ENCODE measurements around the gene CTNNA2.

CTNNA2 gene

DNA sequence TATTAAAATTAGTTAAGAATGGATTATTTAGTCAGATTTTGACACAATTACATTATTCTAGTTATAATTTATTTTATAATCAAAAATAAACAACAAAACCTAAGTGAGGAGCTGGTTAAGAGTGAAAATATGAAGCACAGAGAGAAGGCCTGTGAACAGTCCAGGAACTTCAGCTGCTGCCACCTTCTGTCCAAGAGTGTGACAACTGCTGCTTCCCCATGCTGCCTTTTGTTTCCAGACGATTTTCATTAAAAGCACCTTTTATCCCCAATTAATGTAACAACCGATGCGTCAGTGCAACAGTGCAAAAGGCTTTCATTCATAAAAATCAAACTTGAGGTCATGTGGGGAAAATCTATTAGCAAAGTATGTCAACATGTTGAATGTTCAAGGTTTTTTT is 363.6 kb downstream of the CTNNA2 start:
- no peak overlapping the region for H3K27ac ChIP-seq
- no peak overlapping the region for H2AFZ ChIP-seq
- no peaks in the 10 kb centered on the region for H3K27me3 ChIP-seq (ENCODE audit: control insufficient read depth, insufficient read depth, low read length)
- H3K9me3 ChIP-seq (ENCODE audit: control insufficient read depth, low read length): no peaks in the 10 kb centered on the region
- H3K4me2 ChIP-seq (ENCODE audit: low read length): no peak overlapping the region
- TF ChIP-seq, protein P1, sequence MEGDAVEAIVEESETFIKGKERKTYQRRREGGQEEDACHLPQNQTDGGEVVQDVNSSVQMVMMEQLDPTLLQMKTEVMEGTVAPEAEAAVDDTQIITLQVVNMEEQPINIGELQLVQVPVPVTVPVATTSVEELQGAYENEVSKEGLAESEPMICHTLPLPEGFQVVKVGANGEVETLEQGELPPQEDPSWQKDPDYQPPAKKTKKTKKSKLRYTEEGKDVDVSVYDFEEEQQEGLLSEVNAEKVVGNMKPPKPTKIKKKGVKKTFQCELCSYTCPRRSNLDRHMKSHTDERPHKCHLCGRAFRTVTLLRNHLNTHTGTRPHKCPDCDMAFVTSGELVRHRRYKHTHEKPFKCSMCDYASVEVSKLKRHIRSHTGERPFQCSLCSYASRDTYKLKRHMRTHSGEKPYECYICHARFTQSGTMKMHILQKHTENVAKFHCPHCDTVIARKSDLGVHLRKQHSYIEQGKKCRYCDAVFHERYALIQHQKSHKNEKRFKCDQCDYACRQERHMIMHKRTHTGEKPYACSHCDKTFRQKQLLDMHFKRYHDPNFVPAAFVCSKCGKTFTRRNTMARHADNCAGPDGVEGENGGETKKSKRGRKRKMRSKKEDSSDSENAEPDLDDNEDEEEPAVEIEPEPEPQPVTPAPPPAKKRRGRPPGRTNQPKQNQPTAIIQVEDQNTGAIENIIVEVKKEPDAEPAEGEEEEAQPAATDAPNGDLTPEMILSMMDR (IDR thresholded peaks at IDR 0.05): peak; percentile 19
- no peaks in the 10 kb centered on the region for H3K4me1 ChIP-seq
- no peaks in the 10 kb centered on the region for H3K79me2 ChIP-seq
- H3K4me3 ChIP-seq (ENCODE audit: low read depth, low read length): no peak overlapping the region
- H3K9ac ChIP-seq: no peak overlapping the region
- H3K36me3 ChIP-seq (ENCODE audit: control insufficient read depth, insufficient read depth, low read length): no peaks in the 10 kb centered on the region

DNA sequence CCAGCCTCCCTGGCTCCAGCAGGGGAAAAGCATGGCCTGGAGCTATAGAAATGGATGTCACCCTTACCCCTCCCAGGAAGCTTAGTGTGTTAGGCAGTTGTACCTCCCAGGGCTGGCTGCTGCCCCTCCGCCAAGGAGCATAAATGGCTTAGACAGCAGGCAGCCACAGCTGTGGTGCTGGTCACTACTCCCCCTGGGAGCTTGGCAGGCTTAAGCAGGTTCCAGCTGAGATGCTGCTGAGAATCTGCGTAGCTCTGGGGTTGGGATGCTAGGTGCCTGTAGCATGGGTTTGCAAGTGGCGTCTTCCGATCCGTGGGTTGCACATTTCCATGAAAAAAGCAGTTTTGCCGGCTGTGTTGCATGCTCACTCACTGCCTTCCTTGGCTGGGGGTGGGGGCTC is 369.7 kb downstream of the CTNNA2 start:
- H3K4me1 ChIP-seq: no peaks in the 10 kb centered on the region
- H3K79me2 ChIP-seq: no peaks in the 10 kb centered on the region
- no peaks in the 10 kb centered on the region for H3K9me3 ChIP-seq (ENCODE audit: control insufficient read depth, low read length)
- H3K27me3 ChIP-seq (ENCODE audit: control insufficient read depth, insufficient read depth, low read length): no peaks in the 10 kb centered on the region
- no peak overlapping the region for H3K27ac ChIP-seq
- no peaks in the 10 kb centered on the region for H3K36me3 ChIP-seq (ENCODE audit: control insufficient read depth, insufficient read depth, low read length)
- TF ChIP-seq, protein P1 (IDR thresholded peaks at IDR 0.05): no peak
- H2AFZ ChIP-seq: no peak overlapping the region
- no peak overlapping the region for H3K9ac ChIP-seq
- H3K4me2 ChIP-seq (ENCODE audit: low read length): no peak overlapping the region
- H3K4me3 ChIP-seq (ENCODE audit: low read depth, low read length): no peak overlapping the region

DNA sequence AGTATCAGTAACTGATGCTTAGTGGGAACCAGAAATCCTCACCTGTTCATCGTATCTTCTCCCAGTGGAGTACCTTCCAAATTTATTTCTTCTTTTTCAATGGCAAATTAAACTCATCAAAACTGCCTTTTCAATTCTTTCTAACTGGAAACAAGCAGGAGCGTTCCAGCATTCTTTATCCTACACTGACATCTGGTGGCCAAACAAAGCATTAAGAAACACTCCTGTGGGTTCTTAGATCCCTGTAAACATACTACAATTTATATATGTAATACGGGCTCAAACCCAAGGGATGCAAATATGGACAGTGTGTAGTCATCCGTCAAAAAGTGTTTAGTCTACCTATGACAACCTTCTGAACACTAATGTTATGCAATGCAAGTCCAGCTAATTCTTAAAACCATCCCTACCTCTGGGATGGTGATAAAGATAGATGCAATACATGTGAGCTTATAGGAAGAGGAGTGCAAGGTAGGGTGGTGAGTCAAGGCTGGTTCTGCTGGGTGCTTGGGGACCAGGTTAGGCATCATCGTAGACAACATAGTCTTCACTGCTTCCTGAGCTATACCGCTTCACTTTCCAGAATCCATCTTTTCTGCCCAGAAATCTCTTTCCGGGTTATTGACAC is 375.0 kb downstream of the CTNNA2 start:
- TF ChIP-seq, protein P1 (IDR thresholded peaks at IDR 0.05): peak; percentile 65

DNA sequence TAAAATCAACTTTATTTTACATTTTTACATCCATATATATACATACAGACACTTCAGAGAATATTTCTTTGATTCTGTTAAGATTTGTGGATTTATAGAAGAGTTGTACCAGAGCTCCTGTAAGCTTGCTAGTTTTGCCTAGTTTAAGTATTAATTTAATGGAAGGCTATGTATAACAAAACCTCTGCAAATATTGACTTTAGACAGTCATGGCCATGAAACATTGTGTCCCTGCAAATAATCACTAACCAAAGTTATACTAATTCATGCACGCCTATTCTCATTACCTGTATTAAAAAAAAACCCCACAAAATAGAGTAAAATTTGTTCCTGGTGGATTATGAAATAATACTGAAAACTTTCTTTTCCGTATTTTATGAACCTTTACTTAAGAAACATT is 379.3 kb downstream of the CTNNA2 start:
- H3K9me3 ChIP-seq (ENCODE audit: control insufficient read depth, low read length): no peaks in the 10 kb centered on the region
- no peaks in the 10 kb centered on the region for H3K36me3 ChIP-seq (ENCODE audit: control insufficient read depth, insufficient read depth, low read length)
- H3K79me2 ChIP-seq: no peaks in the 10 kb centered on the region
- TF ChIP-seq, protein P1 (IDR thresholded peaks at IDR 0.05): no peak
- no peaks in the 10 kb centered on the region for H3K27me3 ChIP-seq (ENCODE audit: control insufficient read depth, insufficient read depth, low read length)
- no peak overlapping the region for H3K27ac ChIP-seq
- H3K4me3 ChIP-seq (ENCODE audit: low read depth, low read length): no peak overlapping the region
- H2AFZ ChIP-seq: no peak overlapping the region
- no peaks in the 10 kb centered on the region for H3K4me1 ChIP-seq
- no peak overlapping the region for H3K9ac ChIP-seq
- no peak overlapping the region for H3K4me2 ChIP-seq (ENCODE audit: low read length)

More for the DNA sequence above, 375.0 kb downstream of the CTNNA2 start:
- Histone ChIP-seq H3K9me3 (ENCODE audit: control insufficient read depth, low read length) (no peaks in the 10 kb centered on the region), H3K36me3 (ENCODE audit: control insufficient read depth, insufficient read depth, low read length) (no peaks in the 10 kb centered on the region), H3K4me1 (no peaks in the 10 kb centered on the region), H3K4me2 (ENCODE audit: low read length) (no peak overlapping the region), H3K27ac (no peak overlapping the region), H3K9ac (no peak overlapping the region), H3K27me3 (ENCODE audit: control insufficient read depth, insufficient read depth, low read length) (no peaks in the 10 kb centered on the region), H2AFZ (no peak overlapping the region), H3K79me2 (no peaks in the 10 kb centered on the region), H3K4me3 (ENCODE audit: low read depth, low read length) (no peak overlapping the region)

DNA sequence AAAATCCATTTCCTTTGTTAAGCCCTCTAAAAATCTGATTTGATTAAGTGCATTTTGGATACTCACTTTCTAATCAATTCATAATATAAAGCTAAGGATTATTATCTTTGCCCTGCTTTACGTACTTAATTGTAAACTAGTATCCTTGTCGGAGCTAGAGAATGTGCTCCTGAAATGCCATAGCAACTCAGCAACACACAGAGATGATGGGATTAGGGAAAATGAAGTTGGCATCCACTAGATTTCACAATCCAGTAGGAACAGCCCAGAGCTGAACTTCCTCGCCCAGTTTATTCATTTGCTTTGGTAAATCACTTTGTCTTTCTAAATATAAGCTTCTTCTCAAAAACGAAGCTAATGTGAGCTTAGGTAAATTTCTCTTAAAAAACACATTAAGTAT is 386.3 kb downstream of the CTNNA2 start:
- Histone ChIP-seq H2AFZ (no peak overlapping the region), H3K36me3 (ENCODE audit: control insufficient read depth, insufficient read depth, low read length) (no peaks in the 10 kb centered on the region), H3K9ac (no peak overlapping the region), H3K27me3 (ENCODE audit: control insufficient read depth, insufficient read depth, low read length) (no peaks in the 10 kb centered on the region), H3K9me3 (ENCODE audit: control insufficient read depth, low read length) (no peaks in the 10 kb centered on the region), H3K79me2 (no peaks in the 10 kb centered on the region), H3K4me3 (ENCODE audit: low read depth, low read length) (no peak overlapping the region), H3K4me1 (no peaks in the 10 kb centered on the region), H3K27ac (no peak overlapping the region), H3K4me2 (ENCODE audit: low read length) (no peak overlapping the region)
- TF ChIP-seq, protein P1 (IDR thresholded peaks at IDR 0.05): no peak

Measured in parathyroid adenoma (tissue), 2 donors.